PFSK-1 (cell line): Measurements from ENCODE around the gene TERB1.

Experiments used
- FOXP2 ChIP-seq: optimal IDR thresholded peaks from 2 replicates; pipeline ENCODE3; 2011; ENCODE audit warnings: borderline replicate concordance, control low read depth, inconsistent platforms; ENCODE audit not compliant: insufficient read depth; ENCODE audit errors: extremely low read length, extremely low read depth
- POLR2AphosphoS5 ChIP-seq: IDR thresholded peaks from 2 replicates; pipeline ENCODE4 v1.6.1; 2012; ENCODE audit warnings: low read depth, mild to moderate bottlenecking, control low read depth, low read length, moderate library complexity
- SIN3A ChIP-seq: IDR thresholded peaks from 2 replicates; pipeline ENCODE4 v1.6.1; 2012; ENCODE audit warnings: mild to moderate bottlenecking, low read length, moderate library complexity, borderline replicate concordance; ENCODE audit not compliant: insufficient read depth
- TAF1 ChIP-seq: IDR thresholded peaks from 2 replicates; pipeline ENCODE4 v1.6.1; 2012; ENCODE audit warnings: low read length, control low read depth, borderline replicate concordance; ENCODE audit not compliant: insufficient read depth
- TF ChIP-seq, protein P1 (sequence below), 2 experiments: IDR thresholded peaks; 2 replicates each; pipeline versions ENCODE4 v1.6.1 to v1.8.0; 2011 to 2012; ENCODE audit warnings: low read depth in 2 of 2, low read length in 2 of 2, control low read depth in 1 of 2, inconsistent platforms in 1 of 2, mild to moderate bottlenecking in 1 of 2, moderate library complexity in 1 of 2; ENCODE audit not compliant: insufficient read depth in 1 of 2

The TERB1 gene

GRCh38 chr16:66800856-66801255, 528 bp downstream of the TERB1 start:
- TF ChIP-seq TAF1, result no peak
- TF ChIP-seq FOXP2, result no peak
- TF ChIP-seq SIN3A, result no peak
- TF ChIP-seq, protein P1, sequence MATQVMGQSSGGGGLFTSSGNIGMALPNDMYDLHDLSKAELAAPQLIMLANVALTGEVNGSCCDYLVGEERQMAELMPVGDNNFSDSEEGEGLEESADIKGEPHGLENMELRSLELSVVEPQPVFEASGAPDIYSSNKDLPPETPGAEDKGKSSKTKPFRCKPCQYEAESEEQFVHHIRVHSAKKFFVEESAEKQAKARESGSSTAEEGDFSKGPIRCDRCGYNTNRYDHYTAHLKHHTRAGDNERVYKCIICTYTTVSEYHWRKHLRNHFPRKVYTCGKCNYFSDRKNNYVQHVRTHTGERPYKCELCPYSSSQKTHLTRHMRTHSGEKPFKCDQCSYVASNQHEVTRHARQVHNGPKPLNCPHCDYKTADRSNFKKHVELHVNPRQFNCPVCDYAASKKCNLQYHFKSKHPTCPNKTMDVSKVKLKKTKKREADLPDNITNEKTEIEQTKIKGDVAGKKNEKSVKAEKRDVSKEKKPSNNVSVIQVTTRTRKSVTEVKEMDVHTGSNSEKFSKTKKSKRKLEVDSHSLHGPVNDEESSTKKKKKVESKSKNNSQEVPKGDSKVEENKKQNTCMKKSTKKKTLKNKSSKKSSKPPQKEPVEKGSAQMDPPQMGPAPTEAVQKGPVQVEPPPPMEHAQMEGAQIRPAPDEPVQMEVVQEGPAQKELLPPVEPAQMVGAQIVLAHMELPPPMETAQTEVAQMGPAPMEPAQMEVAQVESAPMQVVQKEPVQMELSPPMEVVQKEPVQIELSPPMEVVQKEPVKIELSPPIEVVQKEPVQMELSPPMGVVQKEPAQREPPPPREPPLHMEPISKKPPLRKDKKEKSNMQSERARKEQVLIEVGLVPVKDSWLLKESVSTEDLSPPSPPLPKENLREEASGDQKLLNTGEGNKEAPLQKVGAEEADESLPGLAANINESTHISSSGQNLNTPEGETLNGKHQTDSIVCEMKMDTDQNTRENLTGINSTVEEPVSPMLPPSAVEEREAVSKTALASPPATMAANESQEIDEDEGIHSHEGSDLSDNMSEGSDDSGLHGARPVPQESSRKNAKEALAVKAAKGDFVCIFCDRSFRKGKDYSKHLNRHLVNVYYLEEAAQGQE (IDR thresholded peaks at IDR 0.05; ENCODE audit: insufficient read depth in 1 of 2, low read depth in 2 of 2, low read length in 2 of 2), result no peak
- TF ChIP-seq POLR2AphosphoS5, result no peak

DNA sequence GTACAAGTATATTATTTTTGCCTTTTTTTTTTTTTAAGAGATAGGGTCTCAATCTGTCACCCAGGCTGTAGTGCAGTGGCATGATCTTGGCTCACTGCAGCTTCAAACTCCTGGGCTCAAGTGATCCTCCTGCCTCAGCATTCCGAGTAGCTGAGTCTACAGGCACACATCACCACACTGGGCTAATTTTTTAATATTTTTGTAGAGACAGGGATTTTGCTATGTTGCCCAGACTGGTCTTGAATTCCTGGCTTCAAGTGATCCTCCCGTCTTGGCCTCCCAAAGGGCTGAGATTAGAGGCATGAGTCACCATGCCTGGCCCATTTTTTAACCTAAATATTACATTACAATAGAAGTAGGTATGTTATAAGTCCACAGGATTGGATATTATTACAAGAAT, 3.2 kb downstream of the TERB1 start:
- TF ChIP-seq, protein P1 (IDR thresholded peaks at IDR 0.05; ENCODE audit: insufficient read depth in 1 of 2, low read depth in 2 of 2, low read length in 2 of 2), result no peak

DNA sequence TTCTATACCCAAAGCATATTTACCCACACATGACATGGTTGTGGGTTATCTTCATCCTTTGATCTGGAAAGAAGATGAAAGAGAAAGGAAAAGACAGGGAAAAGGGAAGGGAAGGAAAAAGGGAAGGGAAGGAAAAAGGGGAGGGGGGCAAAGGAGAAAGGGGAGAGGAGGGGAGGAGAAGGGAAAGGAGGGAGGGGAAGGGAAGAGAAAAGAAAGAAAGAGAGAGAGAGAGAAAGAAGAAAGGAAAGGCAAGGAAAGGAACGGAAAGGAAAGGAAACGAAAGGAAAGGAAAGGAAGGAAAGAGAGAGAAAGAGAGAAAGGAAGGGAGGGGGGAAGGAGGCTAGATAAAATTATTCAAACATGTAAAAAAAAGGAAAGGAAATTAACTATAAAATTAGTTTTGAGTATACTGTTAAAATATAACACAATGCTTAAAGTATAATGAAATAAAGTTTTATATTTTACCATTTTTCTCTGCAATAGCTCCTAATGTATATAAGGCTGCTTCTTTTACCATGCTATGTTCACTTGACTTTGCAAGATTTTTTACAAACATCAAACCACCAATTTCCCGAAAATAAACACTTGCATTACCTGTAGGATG, 11.2 kb downstream of the TERB1 start:
- TF ChIP-seq, protein P1 (IDR thresholded peaks at IDR 0.05; ENCODE audit: insufficient read depth in 1 of 2, low read depth in 2 of 2, low read length in 2 of 2), result no peak
- TF ChIP-seq TAF1 (no peak), FOXP2 (no peak), POLR2AphosphoS5 (no peak), SIN3A (no peak)

- TF ChIP-seq POLR2AphosphoS5, result no peak
Measured at GRCh38 chr16:66787427-66787826, 14.0 kb downstream of the TERB1 start.

- TF ChIP-seq, protein P1 (IDR thresholded peaks at IDR 0.05; ENCODE audit: insufficient read depth in 1 of 2, low read depth in 2 of 2, low read length in 2 of 2), result no peak
- TF ChIP-seq SIN3A (no peak), FOXP2 (no peak), TAF1 (no peak), POLR2AphosphoS5 (no peak)
Measured at GRCh38 chr16:66786551-66786950, 14.8 kb downstream of the TERB1 start.

DNA sequence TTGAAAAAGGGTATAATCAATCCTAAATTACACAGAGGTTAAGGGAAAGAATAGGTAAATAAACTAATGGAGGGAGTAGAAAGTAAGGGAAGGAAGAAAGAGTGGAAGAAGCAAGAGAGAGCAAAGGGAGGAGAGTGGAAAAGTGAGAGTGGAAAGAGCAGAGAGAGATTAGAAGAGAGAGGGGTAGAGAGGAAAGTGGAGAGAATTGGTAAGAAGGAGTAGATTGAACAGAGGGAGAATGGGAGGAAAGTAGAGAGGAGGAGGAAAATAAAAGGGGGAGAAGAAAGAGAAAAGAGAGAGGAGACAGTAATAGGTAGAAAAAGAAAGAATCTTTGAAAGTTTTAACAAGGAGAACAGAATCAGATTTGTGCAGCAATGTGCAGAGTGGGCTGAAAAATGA, 24.9 kb downstream of the TERB1 start:
- TF ChIP-seq, protein P1 (IDR thresholded peaks at IDR 0.05; ENCODE audit: insufficient read depth in 1 of 2, low read depth in 2 of 2, low read length in 2 of 2), result no peak
- no peak for TF ChIP-seq TAF1
- no peak for TF ChIP-seq SIN3A
- TF ChIP-seq FOXP2, result no peak
- no peak for TF ChIP-seq POLR2AphosphoS5
